Mesothelial cell of epicardium (in vitro differentiated cells): ENCODE data around the gene PTPRT. TPM values are rescaled to one million over a fixed set of nuclear protein-coding genes. Genes with fewer than 3 reads are reported as not detected.

ENCODE experiments used
- DNase-seq, 2 experiments: peaks; one replicate each; pipeline ENCODE4 v3.0.0; 2021; ENCODE audit warnings: low spot score in 2 of 2; ENCODE audit not compliant: unreplicated experiment in 2 of 2
- H3K27ac Mint-ChIP-seq: 2 replicates; pipeline ENCODE4 v1.8.0; 2021; ENCODE audit warnings: mixed read lengths
- H3K27me3 Mint-ChIP-seq: 2 replicates; pipeline ENCODE4 v1.8.0; 2021; ENCODE audit warnings: low read depth, mixed read lengths
- H3K36me3 Mint-ChIP-seq: 2 replicates; pipeline ENCODE4 v1.8.0; 2021; ENCODE audit warnings: mixed read lengths
- H3K4me1 Mint-ChIP-seq: 2 replicates; pipeline ENCODE4 v1.8.0; 2021; ENCODE audit warnings: mixed read lengths
- H3K4me3 Mint-ChIP-seq: 2 replicates; pipeline ENCODE4 v1.8.0; 2021; ENCODE audit warnings: mild to moderate bottlenecking, moderate library complexity, mixed read lengths
- H3K9me3 Mint-ChIP-seq: 2 replicates; pipeline ENCODE4 v1.8.0; 2021; ENCODE audit warnings: mixed read lengths
- total RNA-seq: library from RNA; stranded (reverse); gene quantifications from 3 replicates; pipeline ENCODE4 v1.2.1, GENCODE V29; 2021
- TF ChIP-seq, protein P1 (sequence below): fragments of 200-600 bp; sonication (generic); IDR thresholded peaks from one replicate; pipeline ENCODE4 v1.5.0; 2021; ENCODE audit warnings: antibody characterized with exemption; ENCODE audit not compliant: unreplicated experiment

The PTPRT gene
- total RNA-seq, 1 donor from 2014 or later, result 0.80 TPM

DNA sequence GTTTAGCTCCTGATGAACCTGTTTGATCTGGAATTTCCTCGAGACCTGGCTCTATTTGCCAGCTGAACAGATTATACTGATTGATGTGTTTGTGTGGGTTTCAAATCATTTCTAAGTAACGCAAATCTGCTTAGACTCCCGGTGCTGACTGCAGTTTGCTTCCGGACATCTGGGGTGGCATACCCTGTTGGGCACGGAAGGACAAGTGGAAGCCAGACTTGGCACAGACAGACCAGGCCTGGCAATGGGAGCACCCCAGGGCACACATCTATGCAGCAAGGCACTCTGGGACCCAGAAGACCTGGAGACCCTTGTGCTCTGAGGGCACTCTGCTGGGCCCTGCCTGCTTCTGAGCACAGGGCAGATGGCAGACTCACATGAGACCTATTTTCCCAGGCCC, 1137.8 kb downstream of the PTPRT start:
- no peak overlapping the region for H3K27ac Mint-ChIP-seq
- H3K36me3 Mint-ChIP-seq, result no peaks in the 10 kb centered on the region
- H3K4me1 Mint-ChIP-seq, result no peaks in the 10 kb centered on the region
- TF ChIP-seq, protein P1, sequence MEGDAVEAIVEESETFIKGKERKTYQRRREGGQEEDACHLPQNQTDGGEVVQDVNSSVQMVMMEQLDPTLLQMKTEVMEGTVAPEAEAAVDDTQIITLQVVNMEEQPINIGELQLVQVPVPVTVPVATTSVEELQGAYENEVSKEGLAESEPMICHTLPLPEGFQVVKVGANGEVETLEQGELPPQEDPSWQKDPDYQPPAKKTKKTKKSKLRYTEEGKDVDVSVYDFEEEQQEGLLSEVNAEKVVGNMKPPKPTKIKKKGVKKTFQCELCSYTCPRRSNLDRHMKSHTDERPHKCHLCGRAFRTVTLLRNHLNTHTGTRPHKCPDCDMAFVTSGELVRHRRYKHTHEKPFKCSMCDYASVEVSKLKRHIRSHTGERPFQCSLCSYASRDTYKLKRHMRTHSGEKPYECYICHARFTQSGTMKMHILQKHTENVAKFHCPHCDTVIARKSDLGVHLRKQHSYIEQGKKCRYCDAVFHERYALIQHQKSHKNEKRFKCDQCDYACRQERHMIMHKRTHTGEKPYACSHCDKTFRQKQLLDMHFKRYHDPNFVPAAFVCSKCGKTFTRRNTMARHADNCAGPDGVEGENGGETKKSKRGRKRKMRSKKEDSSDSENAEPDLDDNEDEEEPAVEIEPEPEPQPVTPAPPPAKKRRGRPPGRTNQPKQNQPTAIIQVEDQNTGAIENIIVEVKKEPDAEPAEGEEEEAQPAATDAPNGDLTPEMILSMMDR, result no peak
- DNase-seq, result no peak
- no peaks in the 10 kb centered on the region for H3K9me3 Mint-ChIP-seq
- peaks cover 16% of the 10 kb centered on the region for H3K27me3 Mint-ChIP-seq
- no peak overlapping the region for H3K4me3 Mint-ChIP-seq

DNA sequence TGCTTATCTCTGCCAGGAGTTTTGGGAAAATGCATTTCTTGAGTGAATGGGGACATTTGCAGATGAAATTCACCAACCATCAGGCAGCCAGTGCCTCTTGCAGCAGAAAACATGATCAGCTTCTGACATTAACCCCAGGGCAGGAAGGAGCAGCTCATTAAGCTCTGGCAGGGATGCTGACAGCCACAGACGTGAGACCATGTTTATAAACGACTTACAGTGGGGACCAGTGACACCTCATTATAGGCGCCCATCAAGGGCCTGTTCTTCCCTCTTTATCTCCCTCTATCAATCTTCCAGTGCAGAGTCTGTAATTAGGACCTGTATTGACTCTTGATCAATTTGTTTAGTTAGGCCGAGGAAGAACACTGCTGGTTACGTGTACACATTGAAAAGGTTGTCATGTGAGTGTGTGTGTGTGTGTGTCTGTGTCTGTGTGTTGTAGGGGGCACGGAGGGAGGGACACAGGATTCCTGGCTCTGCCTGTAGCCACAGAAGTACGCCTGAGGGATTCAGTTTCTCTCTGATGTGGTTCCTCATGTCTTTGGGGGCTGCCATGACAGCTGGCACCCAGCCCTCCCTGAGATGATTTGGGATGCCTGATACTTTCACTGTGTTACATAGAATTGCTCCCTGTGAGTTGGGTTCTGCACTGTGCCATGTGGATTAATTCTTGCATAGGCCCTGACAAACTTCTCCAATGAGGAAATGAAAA, 1143.2 kb downstream of the PTPRT start:
- Mint-ChIP-seq H3K4me1 (no peaks in the 10 kb centered on the region), H3K27me3 (peaks cover 11% of the 10 kb centered on the region), H3K4me3 (no peak overlapping the region), H3K9me3 (no peaks in the 10 kb centered on the region), H3K36me3 (no peaks in the 10 kb centered on the region), H3K27ac (no peak overlapping the region)
- TF ChIP-seq, protein P1, result no peak
- no peak for DNase-seq

DNA sequence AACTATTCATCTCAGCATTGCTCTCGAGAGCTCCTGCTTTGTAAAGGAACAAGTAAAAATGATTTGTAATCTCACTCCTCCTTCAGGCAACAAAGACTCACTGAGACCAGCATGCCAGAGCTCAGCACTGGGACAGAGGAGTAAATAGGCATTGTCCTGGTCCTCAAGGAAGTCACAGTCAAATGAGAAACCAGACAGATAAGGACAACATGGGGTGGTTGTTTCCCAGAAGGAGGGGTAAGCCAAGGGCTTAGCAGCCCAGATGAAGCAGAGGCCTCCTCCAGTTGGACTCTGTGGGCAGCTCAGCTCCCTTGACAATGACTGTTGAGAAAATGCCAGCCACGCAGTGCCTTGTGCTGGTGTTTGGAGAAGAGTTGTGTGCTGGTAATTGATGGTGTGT, 1145.8 kb downstream of the PTPRT start:
- Mint-ChIP-seq H3K36me3 (no peaks in the 10 kb centered on the region), H3K27me3 (peaks cover 4% of the 10 kb centered on the region), H3K9me3 (no peaks in the 10 kb centered on the region), H3K4me1 (no peaks in the 10 kb centered on the region), H3K27ac (no peak overlapping the region), H3K4me3 (no peak overlapping the region)
- DNase-seq, result no peak
- TF ChIP-seq, protein P1, result no peak

DNA sequence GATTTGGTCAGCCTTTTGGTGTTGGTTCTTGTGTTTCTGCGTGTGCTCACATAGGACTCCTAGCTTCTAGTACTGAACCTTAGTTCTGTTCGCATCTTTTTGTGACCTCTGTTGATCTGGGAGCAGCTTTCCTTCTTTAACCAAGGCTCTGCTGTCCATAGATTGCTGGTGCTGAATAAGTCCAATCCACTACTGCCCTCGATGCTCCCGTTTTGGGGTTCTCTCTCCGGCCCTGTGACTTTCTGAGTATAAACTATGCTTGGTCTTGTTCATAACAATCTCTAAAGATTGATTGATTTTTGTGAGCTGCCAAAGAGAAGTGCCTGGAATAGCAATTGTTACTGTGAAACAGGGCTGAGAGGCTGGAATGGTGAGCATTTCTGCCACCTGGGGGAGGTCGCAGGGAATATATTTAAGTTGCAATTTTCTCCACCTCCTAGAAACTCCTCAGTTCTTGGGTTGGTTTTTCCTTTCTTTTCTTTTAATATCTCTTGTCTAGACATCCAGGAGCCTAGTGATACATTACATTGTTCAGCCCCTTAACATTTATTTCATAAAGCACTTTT, 1148.6 kb downstream of the PTPRT start:
- DNase-seq, result no peak
- H3K4me3 Mint-ChIP-seq, result no peak overlapping the region
- H3K36me3 Mint-ChIP-seq, result no peaks in the 10 kb centered on the region
- no peaks in the 10 kb centered on the region for H3K9me3 Mint-ChIP-seq
- no peaks in the 10 kb centered on the region for H3K4me1 Mint-ChIP-seq
- H3K27ac Mint-ChIP-seq, result no peak overlapping the region
- TF ChIP-seq, protein P1, result no peak
- H3K27me3 Mint-ChIP-seq, result peaks cover 8% of the 10 kb centered on the region

DNA sequence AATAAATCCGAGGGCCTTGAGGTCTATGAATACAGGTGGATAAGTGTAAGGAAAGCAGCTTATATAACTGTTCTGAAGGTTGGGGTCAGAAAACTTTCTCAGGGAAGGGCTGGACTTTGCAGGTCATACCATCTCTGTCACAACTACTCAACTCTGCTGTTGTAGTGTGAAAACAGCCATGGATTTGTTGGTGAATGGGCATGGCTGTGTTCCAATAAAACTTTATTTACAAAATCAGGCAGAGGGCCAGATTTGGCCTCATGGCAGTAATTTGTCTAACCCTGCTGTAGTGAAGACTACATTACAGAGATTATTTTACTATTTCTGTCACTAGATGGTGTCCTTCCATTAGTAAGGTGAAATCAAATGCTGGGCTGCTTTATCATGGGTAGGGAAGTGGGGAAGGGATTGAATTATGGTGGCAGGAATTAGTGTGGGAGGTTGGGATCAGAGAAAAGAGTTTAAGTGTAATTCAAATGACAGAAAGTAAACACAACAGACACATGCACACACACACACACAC, 1161.9 kb downstream of the PTPRT start:
- no peak for DNase-seq
- Mint-ChIP-seq H3K9me3 (no peaks in the 10 kb centered on the region), H3K27me3 (peaks cover 12% of the 10 kb centered on the region), H3K27ac (no peak overlapping the region), H3K4me1 (no peaks in the 10 kb centered on the region), H3K4me3 (no peak overlapping the region), H3K36me3 (no peaks in the 10 kb centered on the region)
- TF ChIP-seq, protein P1, result no peak
